GM11168 (cell line): ENCODE data around the gene BIRC7.

ENCODE experiments used
- in situ Hi-C: fragments of 300-500 bp; cut with MboI; formaldehyde crosslinking; loops from one replicate; pipeline ENCODE4 v1.12.0; 2022; ENCODE audit warnings: low sequenced_read_pairs; ENCODE audit not compliant: unreplicated experiment

Gene BIRC7

DNA sequence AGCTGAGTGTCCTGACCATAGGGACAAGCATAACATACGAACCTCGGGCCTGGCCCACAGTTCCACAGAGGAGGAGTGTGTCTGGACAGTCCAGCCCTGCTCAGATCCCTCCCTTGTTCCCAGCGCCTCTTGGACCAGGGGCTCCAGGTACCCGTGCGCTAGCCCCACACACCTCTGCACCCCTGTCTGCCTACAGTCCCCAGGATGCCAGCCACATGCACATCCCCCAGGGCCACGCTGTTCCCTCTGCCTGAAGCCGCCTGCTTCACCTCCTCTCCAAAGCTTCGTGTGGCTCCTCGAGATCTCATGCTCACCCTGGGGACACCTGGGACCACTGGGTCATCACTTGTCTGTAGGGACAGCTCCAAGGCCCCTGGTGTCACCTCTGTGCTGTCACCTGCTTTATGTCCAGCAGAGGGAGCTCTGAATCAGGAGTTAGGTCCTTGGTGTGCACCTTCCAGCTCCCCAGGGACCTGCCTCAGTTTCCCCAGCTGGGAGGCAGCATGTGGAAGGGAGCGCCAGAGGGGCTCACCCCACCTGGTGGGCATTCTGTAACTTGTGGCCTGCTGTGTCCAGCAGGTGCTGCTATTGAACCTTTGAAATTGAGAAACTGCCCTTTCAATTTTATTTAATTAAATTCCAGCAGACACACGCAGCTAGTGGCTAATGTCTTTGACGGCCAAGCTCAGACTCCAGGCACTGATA lies 12.4 kb upstream of the BIRC7 start:
- in situ Hi-C loops: no loop called here

DNA sequence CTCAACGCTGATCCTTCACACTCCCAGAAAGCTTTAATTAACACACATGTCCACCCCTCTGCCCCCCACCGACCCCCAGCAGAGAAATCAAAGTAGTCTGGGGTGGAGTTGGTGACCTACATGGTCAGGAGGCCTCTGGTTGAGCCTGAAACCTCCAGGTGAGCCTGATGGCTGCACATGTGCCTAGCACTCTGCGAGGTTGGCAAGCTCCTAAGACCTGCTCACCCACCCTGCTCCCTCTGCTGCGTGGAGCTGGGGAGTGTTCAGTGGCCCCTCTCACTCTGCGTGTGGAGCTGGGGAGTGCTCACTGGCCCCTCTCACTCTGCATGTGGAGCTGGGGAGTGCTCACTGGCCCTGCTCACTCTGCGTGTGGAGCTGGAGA lies 11.9 kb upstream of the BIRC7 start:
- in situ Hi-C loops: no loop called here

DNA sequence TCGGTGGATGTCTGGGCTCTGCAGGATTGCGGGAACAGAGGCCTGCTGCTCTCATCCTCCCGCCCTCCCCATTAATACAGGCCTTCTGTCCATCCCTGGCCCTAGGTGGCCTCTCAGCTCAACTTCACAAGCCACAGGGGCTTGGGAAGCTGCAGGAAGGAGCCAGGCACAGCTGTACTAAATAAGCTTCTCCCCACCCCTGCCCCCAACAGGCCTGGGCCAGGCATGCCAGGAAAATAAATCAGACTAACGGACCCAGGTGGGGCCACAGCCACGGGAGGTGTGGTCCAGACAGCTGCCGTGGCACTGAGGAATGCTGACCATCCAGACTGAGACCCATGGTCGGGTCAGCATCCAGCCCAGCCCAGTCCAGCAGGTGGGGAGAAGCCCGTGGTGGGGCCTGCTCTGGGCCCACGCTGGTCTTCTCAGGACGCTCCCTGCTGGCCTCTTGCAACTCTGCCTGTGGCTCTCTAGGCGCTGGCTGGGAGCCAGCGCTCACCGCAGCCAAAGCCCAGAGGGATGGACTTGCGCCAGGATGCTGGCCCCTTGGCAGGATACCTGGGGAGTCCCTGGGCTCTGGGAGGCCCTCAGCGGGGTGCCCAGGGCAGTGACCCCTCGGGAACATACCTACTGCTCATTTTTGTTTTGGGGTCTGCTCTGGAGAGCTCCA lies 11.2 kb upstream of the BIRC7 start:
- in situ Hi-C loops: no loop called here

DNA sequence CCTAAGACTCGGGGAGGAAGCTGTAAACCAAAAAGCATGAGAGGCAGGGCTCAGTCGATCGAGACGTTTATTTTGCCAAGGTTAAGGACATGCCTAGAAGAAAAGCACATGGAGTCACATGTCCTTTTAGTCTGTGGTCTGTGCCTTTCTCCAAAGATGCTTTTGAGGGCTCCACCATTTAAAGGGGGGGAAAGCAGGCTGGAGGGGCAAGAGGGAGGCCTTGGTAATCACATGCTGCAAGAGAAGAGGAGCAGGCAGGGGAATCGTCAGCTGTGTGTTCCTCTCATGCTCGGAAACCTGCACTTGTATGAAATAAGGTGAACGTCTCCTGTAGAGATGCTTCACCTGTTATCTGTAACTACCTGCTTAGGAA lies 10.6 kb upstream of the BIRC7 start:
- in situ Hi-C loops: no loop called here

DNA sequence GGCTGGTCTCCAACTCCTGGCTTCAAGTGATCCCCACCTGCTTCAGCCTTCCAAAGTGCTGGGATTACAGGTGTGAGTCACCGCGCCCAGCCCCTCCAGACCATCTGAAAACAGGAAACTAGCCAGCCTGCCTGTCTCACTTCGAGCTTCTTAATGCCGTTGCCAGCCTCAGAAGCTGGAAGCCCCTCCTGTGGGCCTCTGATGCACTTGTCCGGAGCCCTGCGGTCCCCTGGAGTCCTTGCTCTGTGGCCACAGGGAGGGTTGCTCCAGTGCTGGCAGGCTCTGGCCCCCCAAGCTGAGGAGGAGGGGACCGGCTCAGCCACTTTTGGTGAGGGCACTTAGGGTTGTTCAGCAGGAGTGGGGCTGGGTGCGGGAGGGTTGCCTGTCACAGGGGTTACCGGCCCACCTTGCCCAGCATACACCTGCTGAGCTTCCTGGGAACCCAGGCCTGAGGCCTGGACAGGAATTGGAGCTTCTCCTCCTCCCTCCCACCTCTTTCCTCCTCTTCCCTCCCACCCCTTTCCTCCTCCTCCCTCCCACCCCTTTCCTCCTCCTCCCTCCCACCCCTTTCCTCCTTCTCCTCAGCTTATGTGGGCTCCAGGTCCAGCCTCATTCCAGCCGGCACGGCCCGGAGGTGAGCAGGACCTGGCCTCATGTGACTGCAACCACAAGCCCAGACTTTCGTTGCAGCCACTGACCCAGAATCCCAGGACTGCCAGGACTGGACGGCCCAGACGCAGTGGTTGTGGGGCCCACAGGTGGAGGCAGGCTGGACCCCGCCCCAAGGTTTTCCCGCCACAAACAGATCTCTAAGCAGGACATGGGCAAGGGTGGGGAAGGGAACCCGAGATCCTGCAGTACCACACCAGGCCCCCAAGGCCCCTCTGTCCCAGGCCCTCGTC lies 9.4 kb upstream of the BIRC7 start:
- in situ Hi-C loops: no loop called here

DNA sequence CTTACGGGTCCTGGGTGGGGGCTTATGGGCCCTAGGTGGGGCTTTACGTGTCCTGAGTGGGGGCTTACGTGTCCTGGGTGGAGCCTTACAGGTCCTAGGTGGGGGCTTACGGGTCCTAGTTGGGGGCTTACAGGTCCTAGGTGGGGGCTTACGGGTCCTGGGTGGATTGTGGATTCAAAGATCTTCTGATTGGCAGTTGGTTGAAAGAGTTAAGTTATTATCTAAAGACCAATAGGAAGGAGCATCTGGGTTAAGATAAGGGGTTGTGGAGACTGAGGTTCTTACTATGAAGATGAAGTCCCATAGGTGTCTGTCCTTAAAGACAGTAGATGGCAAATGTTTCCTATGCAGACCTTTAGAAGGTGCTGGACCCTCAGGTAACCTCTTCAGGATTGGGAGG lies 8.4 kb upstream of the BIRC7 start:
- in situ Hi-C loops: no loop called here

DNA sequence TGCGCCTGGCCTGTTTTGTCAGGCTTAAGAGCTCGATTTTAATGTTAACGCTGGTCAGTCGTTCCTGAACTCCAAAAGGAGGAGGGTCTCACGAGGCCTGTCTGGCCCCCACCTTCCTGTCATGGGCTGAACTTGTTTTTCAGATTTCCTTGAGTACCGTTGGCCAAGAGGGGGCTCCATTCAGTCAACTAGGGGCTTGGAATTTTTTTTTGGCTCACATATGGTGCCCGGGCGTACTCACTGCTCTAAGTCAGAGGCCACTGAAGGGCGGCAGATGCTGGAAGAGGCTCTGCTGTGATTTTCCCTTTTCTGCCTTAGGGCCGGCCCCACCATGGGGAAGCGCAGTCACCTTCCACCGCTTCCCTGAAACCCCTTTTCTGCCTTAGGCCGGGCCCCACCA lies 6.9 kb upstream of the BIRC7 start:
- in situ Hi-C loops: no loop called here

DNA sequence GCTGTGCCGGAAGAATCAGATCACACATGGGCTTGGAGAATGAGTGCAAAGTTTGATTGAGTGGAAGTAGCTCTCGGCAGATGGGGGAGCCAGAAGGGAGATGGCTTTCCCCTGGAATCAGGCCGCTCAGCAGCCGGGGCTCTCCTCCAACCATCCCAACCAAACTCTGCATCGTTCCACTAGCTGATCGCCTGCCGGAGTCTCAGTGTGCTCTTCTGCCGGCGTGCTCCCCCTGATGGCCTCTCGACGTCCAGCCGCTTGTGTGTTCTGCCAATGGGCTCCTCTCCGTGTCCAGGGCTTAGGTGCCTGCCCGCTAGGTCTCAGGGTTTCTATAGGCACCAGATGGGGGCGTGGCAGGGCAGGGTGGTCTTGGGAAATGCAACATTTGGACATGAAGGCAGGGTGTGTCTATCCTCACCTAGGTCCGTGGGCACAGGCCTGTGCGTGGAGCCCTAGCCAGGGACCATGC lies 4.9 kb upstream of the BIRC7 start:
- in situ Hi-C loops: no loop called here

DNA sequence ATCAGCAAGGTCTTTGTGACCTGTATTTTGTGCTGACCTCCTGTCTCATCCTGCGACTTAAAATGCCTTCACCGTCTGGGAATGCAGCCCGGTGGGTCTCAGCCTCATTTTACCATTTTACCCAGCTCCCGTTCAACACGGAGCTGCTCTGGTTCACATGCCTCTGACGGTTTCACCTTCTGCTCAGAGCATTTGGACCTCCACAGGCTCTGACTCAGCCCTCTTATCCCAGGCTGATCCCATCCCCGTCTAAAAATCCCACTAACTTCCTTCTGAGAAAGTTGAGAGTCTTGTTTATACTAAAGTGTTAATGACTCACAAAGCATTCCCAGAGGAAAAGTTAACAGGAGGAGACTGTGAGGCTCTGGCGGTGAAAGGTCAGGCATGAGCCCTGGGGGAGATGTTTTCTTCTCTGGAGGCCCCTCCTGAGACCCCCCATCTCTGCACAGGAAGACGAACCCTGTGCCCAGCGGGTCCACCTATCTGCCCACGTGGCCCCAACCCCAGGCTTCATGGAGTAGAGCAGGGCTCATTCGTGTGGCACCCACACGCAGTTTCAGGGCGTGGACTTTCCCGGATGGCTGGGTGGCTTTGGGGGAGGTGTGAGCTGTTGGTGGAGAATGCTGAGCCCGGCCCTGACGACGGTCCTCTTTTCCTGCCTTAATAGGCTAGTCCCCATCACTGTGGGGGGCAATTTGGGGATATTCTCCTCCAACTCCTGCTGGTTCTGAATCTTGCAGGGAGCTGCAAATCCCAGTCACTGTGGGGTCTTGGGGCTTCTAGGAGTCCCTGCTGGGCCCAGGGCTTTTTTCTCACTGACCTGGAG lies 3.3 kb upstream of the BIRC7 start:
- in situ Hi-C loops: no loop called here

DNA sequence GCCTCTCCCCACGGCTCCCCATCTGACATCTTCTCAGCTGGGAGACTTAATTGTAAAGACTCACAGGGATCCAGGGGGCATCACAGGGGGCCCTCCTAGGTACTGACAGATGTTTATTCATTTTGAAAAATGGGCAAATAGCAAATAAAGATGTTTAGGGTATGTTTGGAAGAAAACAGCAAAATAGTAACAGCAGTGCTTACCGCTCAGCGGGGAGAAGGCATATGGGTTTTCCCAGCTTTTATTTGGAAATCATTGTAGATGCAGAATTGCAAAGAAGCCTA lies 2.7 kb upstream of the BIRC7 start:
- in situ Hi-C loops: no loop called here

DNA sequence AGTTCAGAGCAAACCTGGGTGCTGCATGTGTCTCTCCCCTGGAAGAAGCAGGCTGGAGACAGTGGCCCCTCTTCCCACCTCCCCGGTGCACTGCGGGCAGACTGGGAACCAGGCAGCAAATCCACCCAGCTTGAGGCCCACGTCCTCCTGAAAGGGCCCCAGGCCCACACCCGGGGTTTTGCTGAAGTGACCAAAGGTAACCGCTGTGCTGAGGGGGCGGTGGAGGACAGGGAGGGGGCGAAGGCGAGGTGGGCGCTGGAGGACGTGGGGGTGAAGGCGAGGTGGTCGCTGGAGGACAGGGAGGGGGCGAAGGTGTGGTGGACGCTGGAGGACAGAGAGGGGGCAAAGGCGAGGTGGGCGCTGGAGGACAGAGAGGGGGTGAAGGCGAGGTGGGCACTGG lies 1.8 kb upstream of the BIRC7 start:
- in situ Hi-C loops: no loop called here

DNA sequence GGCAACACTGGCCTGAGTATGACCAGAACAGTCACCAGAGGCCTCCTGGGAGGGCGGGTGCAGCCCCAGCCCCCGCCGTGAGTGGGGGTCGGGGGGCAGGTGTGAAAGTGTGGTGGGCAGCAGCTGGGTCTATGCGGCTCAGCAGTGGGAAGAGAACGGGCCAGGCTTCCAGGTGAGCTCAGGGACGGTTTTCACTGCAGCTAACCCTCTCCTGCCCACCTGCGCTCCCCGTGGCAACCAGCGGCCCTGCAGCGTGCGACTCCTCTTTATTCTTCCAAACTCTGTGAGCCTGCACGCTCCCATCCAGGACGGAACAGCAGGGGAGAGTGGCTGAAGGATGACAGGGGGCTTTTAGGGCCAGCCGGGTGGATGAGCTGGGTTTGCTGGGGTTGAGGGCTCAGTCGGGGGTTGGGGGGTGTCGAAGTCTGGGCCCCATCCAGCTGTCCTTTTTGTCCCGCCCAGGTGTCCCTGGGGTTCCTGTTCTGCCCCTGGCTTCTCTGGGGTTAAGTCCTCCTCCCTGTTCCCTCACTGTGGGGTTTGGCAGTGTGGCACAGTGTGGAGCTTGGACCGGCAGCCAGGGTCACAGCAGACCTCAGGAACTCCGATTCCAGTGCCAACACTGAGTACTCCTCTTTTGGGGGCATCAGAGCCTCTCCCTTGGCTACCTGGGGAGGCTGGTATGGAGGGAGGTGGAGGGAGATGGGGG lies 859 bp upstream of the BIRC7 start:
- in situ Hi-C loops: no loop called here

DNA sequence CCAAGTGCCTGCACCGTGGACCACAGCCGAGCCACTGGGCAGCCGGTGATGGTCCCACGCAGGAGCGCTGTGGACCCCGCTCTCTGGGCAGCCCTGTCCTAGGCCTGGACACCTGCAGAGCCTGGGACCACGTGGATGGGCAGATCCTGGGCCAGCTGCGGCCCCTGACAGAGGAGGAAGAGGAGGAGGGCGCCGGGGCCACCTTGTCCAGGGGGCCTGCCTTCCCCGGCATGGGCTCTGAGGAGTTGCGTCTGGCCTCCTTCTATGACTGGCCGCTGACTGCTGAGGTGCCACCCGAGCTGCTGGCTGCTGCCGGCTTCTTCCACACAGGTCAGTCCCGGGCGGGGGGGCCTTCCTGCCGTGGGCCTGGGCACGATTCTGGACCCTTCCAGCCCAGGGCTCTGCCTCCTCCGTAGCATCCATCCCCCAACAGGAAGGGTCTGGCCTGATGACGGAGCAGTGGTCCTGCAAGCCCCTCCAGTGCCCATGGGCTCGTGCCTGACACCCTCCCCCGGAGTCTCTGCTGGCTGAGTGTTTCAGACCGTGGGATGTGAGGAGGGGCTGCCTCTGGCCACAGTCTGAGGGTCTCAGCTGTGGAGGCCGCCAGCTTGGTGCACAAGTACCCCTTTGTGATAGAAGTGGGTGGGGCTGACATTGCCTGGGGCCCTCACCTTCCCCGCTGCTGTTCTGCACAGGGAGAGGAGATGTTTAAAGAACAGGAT lies 572 bp downstream of the BIRC7 start:
- in situ Hi-C loops: no loop called here

DNA sequence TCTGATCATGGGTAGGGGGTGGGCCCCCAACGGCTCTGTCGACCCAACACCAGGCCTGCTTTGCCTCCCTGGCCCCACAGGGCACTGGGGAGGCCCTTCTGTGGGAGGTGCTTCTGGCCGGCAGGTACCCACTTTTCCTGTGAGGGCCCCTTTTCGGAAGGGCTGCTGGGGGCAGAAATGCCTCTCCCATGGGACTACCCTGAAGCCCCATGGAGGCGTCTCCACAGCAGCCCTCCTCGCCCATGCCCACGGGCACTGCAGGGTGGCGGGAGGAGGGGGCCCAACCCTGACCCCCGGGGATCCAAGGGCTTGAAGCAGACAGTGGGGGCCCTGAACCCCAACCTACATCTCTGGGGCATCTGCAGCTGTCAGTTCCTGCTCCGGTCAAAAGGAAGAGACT lies 2.3 kb downstream of the BIRC7 start:
- in situ Hi-C loops: no loop called here

DNA sequence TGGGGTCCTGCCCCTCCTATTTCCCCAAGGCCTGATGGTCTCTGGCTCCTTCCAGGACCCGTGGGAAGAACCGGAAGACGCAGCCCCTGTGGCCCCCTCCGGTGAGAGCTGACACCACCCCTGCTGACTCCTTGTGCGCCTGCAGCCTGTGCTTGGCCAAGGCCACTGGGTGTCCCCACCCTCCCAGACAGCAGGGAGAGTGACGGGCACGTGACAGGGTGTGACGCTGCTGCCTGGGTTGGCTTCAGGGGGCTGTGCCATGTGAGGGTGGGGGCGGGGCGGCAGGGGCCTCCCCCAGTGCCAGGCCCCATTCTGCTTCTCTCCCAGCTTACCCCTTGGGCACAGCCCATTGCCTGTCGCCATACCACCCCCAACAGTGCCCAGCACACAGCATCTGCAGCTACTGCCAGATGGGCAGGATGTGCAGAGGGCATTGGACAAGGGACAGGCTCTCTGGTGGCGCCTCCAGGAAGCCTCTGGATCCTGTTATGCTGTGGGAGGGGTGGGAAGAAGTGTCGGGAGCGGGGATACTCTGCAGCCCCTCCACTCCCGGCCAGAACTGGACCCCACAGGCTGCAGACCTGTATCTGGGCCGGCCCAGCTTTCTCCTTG lies 2.9 kb downstream of the BIRC7 start:
- in situ Hi-C loops: no loop called here

DNA sequence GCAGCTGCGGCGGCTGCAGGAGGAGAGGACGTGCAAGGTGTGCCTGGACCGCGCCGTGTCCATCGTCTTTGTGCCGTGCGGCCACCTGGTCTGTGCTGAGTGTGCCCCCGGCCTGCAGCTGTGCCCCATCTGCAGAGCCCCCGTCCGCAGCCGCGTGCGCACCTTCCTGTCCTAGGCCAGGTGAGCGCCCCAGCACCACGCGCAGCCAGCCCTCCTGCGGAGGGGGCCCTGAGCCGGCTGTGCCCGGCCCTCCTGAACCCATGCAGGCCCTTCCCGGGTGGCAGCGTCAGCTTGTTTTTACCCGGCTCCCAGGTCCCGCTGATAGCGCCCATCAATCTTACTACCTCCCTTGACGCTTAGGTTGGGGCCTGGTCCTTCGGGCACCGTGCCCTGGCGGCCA lies 3.7 kb downstream of the BIRC7 start:
- in situ Hi-C loops: no loop called here

DNA sequence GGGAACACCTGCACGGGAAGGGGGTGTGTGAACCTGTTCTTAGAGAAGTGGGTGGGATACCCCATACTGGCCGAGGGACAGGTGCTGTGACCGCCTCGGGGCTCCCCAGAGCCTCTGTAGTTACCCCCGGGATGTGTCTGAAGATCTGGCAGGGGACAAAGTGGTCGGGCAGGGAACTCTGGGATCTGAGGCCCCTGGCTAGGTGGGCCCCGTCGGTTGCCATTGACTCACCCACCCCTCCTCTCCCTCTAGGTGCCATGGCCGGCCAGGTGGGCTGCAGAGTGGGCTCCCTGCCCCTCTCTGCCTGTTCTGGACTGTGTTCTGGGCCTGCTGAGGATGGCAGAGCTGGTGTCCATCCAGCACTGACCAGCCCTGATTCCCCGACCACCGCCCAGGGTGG lies 4.3 kb downstream of the BIRC7 start:
- in situ Hi-C loops: no loop called here

DNA sequence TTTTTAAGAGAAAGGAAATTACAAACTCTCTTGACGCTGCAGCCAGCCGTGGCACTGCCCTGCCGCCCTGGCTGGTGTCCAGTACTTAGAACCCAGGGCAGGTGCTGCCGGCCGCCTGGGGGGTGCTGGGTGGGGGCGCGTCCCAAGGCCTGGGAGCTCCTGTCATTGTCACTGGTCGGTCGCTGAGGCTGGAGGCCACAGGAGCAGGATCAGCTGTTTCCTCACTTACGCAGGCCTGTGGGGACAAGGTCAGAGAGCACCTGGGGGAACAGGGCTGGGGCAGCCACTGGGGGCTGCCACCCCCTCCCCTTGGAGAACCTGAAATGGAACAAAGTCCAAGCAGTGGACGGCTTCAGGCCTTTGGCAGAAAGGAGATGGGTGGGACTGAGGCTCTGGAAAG lies 5.6 kb downstream of the BIRC7 start:
- in situ Hi-C loops: no loop called here

DNA sequence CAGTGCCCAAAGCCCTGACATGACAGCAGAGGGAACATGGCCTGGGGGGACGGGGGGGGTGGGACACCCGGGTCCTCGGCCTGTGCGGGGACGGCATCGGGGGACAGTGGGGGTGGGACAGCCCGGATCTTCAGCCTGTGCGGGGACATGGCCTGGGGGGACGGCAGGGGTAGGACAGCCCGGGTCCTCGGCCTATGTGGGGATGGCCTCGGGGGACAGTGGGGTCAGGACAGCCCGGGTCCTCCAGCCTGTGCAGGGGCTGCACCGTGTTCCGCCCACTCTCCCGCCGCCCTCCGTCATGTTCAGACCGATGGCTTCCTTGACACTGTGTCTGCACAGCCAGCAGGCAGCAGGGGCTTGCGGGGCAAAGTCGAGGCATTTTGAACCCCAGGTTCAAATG lies 7.0 kb downstream of the BIRC7 start:
- in situ Hi-C loops: no loop called here
